ENCODE data around the gene ADARB2.

DNA sequence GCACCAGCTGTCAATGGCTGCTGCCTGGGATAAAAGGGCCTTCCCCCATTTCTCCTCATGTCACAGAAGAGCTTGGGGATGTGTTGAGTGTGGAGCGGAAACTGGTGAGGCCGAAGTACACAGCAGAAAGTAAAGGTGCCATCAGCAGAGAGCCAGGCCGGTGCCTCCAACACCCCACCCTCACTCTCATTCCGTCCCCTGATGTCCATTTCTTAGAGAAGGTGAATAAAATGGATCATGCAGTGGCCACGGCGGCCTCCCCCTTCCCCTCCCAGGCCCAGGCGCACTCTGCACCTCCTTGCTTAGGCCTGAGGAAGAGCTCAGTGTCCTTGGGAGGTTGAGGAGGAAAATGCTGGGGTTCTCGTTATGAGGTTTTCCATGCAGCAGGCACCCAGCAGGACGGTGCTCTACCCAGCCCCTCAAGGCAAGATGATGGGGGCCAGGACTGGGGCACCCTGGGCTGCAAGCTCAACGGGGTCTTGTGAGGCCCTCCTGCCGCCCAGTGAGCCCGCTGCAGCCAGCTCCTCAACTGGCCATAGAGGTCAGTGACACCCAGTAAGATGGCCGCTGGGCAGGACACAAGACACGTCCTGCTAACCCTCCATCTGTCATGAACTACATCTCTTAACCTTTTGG is 163.9 kb downstream of the ADARB2 start:
- no peak for TF ChIP-seq POLR2A (IDR thresholded peaks at IDR 0.05)
- TF ChIP-seq, protein P1, sequence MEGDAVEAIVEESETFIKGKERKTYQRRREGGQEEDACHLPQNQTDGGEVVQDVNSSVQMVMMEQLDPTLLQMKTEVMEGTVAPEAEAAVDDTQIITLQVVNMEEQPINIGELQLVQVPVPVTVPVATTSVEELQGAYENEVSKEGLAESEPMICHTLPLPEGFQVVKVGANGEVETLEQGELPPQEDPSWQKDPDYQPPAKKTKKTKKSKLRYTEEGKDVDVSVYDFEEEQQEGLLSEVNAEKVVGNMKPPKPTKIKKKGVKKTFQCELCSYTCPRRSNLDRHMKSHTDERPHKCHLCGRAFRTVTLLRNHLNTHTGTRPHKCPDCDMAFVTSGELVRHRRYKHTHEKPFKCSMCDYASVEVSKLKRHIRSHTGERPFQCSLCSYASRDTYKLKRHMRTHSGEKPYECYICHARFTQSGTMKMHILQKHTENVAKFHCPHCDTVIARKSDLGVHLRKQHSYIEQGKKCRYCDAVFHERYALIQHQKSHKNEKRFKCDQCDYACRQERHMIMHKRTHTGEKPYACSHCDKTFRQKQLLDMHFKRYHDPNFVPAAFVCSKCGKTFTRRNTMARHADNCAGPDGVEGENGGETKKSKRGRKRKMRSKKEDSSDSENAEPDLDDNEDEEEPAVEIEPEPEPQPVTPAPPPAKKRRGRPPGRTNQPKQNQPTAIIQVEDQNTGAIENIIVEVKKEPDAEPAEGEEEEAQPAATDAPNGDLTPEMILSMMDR (IDR thresholded peaks at IDR 0.05), result no peak
- TF ChIP-seq POLR2AphosphoS5 (IDR thresholded peaks at IDR 0.05), result no peak
